Adipocyte (in vitro differentiated cells): Measurements from ENCODE around the gene ELOVL5.
A peak's percentile ranks its signal among the peaks of the same experiment; 100 is the strongest.

Experiments used
- DNase-seq: peaks from one replicate; pipeline ENCODE4 v3.0.0-alpha.2; 2015; ENCODE audit warnings: low read depth
- H3K27me3 ChIP-seq: replicated peaks from 2 replicates; pipeline ENCODE4 v1.7.0; 2013; ENCODE audit warnings: mild to moderate bottlenecking, low read length, moderate library complexity; ENCODE audit not compliant: control insufficient read depth, insufficient read depth
- H3K36me3 ChIP-seq: 2 replicates; pipeline ENCODE4 v1.7.0; 2013; ENCODE audit warnings: low read length, mild to moderate bottlenecking, moderate library complexity; ENCODE audit not compliant: control insufficient read depth, insufficient read depth, severe bottlenecking
- H3K4me1 ChIP-seq: 2 replicates; pipeline ENCODE4 v1.7.0; 2013; ENCODE audit warnings: mild to moderate bottlenecking, low read length, moderate library complexity; ENCODE audit not compliant: control insufficient read depth, insufficient read depth
- H3K4me3 ChIP-seq: 2 replicates; pipeline ENCODE4 v1.7.0; 2013; ENCODE audit warnings: mild to moderate bottlenecking, low read length, moderate library complexity
- H3K9ac ChIP-seq: 2 replicates; pipeline ENCODE4 v1.7.0; 2013; ENCODE audit warnings: mild to moderate bottlenecking, low read length, moderate library complexity
- H3K9me3 ChIP-seq: 2 replicates; pipeline ENCODE4 v1.7.0; 2013; ENCODE audit warnings: mild to moderate bottlenecking, low read length, moderate library complexity; ENCODE audit not compliant: control insufficient read depth

ELOVL5 gene

DNA sequence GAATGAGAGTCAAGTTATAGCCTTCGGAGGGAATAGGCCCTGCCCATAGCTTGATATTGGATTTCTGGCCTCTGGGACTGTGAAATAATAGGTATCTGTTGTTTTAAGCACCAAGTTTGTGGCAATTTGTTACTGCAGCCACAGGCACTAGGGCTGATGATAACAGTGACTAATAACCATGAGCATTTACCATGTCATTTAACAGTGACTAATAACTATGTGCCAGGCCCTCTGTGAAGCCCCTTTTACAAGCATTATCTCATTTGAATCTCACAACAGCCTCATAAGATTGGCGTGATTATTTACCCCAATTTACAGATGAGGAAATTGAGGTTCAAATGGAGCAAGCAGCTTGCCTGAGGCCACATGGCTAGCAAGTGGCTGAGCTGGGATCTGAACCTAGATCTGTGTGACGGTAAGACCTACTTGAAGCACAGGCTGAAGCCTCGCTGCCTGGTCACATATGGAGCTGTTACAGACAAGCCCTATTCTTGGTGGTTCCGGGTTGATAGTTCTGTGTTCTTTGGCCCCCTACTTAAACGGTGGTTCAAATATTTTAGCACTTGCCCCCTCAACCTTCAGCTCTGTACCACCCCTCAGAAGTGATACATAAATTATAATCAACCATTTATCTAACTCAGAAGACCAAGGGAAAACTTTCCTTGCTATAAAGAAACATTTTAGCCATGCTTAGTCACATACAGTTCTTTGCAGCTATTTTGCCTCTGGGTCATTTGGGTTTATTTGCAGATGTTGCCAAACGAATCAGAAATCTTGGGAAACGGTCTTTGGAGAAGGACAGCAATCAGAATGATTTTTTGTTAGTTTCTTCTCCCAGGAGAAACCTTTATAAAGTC is 98.3 kb downstream of the ELOVL5 start:
- peak; percentile 88 for DNase-seq

DNA sequence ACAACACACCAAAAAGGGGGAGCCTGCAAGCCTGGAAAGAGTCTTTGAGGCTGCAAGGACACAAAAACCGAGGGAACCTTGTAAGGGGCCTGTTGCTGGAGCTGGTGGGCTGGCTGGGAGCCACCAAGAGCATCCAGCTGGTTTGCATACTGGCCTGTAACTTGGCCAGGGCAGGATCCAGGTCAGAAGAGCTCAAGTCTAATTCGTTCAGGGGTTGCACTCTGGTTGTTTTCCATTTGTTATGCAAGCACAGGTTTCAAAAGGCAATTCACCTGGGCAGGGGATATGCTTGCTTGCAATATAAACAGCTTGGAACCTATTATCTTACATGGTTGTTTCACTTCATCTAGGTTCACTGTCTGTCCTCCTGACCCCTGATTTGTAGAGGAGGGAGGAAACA is 101.8 kb downstream of the ELOVL5 start:
- peaks cover 27% of the 10 kb centered on the region for H3K4me1 ChIP-seq
- H3K9ac ChIP-seq, result no peak overlapping the region
- no peak for DNase-seq
- no peaks in the 10 kb centered on the region for H3K9me3 ChIP-seq
- H3K27me3 ChIP-seq, result no peaks in the 10 kb centered on the region
- no peaks in the 10 kb centered on the region for H3K36me3 ChIP-seq
- H3K4me3 ChIP-seq, result no peak overlapping the region

More for the DNA sequence above, 98.3 kb downstream of the ELOVL5 start:
- Histone ChIP-seq H3K9me3 (no peaks in the 10 kb centered on the region), H3K27me3 (no peaks in the 10 kb centered on the region), H3K36me3 (no peaks in the 10 kb centered on the region), H3K9ac (peak overlapping the region; percentile 82), H3K4me1 (peaks cover 32% of the 10 kb centered on the region), H3K4me3 (peak overlapping the region; percentile 66)

DNA sequence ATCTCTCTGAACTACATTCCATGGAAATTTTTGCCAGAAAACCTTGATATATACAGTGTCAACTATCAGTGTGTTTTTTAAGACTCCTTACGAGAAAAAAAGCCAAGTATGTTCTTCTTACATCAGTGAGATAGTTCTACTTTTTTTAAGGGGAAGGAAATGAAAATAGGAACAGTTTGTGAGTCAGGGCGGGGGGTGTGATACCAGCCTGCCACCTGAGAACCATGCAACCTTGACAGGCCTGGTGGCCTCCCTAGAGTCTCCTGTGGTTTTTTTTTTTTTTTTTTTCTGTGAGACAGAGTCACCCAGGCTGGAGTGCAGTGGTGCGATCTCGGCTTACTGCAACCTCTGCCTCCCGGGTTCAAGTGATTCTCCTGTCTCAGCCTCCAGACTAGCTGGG is 103.8 kb downstream of the ELOVL5 start:
- H3K4me1 ChIP-seq, result peaks cover 7% of the 10 kb centered on the region
- no peak overlapping the region for H3K4me3 ChIP-seq
- no peak overlapping the region for H3K9ac ChIP-seq
- H3K36me3 ChIP-seq, result no peaks in the 10 kb centered on the region
- no peaks in the 10 kb centered on the region for H3K9me3 ChIP-seq
- DNase-seq, result peak; percentile 4
- no peaks in the 10 kb centered on the region for H3K27me3 ChIP-seq

- no peaks in the 10 kb centered on the region for H3K36me3 ChIP-seq
- peaks cover 2% of the 10 kb centered on the region for H3K4me1 ChIP-seq
- H3K4me3 ChIP-seq, result no peak overlapping the region
- no peaks in the 10 kb centered on the region for H3K27me3 ChIP-seq
- no peaks in the 10 kb centered on the region for H3K9me3 ChIP-seq
- DNase-seq, result no peak
- no peak overlapping the region for H3K9ac ChIP-seq
Measured at GRCh38 chr6:53244399-53244931, 104.3 kb downstream of the ELOVL5 start.

GRCh38 chr6:53241938-53242337 is 106.8 kb downstream of the ELOVL5 start:
- Histone ChIP-seq H3K9me3 (no peaks in the 10 kb centered on the region), H3K4me3 (no peak overlapping the region), H3K4me1 (no peaks in the 10 kb centered on the region), H3K27me3 (no peaks in the 10 kb centered on the region), H3K36me3 (no peaks in the 10 kb centered on the region), H3K9ac (no peak overlapping the region)
- no peak for DNase-seq

DNA sequence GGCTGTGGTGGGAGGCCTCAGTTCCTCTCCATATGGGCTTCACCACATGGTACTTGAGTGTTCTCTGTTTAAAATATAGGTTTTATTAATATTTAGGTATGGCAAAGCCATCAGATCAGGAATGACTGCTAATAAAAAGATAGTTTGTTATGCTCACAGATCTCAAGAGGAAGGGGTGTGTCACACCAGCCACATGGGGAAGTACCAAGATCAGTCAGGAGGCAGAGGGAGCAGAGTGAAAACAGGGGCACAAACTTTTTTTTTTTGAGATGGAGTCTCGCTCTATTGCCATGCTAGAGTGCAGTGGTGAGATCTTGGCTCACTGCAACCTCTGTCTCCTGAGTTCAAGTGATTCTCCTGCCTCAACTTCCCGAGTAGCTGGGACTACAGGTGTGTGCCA is 108.0 kb downstream of the ELOVL5 start:
- no peak overlapping the region for H3K9ac ChIP-seq
- no peaks in the 10 kb centered on the region for H3K27me3 ChIP-seq
- no peaks in the 10 kb centered on the region for H3K36me3 ChIP-seq
- DNase-seq, result no peak
- H3K9me3 ChIP-seq, result no peaks in the 10 kb centered on the region
- H3K4me3 ChIP-seq, result no peak overlapping the region
- no peaks in the 10 kb centered on the region for H3K4me1 ChIP-seq

GRCh38 chr6:53240139-53240538 is 108.6 kb downstream of the ELOVL5 start:
- Histone ChIP-seq H3K36me3 (no peaks in the 10 kb centered on the region), H3K4me3 (no peak overlapping the region), H3K9ac (no peak overlapping the region), H3K9me3 (no peaks in the 10 kb centered on the region), H3K27me3 (no peaks in the 10 kb centered on the region), H3K4me1 (no peaks in the 10 kb centered on the region)
- DNase-seq, result no peak

DNA sequence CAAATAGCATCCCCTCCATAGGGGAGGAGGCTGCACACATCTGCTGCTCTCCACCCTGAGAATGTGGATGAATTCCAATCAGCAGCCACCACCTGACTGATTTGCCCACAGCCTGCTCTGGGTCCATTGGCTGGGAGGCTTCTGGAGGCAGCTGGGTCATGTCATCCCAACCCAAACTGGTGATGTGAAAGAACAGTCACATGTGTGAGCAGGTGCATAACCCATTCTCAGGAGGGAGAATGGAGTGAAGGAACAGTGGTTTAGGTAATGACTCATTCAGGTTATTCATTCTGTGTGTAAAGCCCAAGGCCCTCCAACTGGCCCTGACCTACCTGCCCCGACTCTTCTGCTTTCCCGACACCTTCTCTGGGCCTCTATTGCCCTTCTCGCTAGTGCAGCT is 109.2 kb downstream of the ELOVL5 start:
- DNase-seq, result no peak
- H3K9me3 ChIP-seq, result no peaks in the 10 kb centered on the region

DNA sequence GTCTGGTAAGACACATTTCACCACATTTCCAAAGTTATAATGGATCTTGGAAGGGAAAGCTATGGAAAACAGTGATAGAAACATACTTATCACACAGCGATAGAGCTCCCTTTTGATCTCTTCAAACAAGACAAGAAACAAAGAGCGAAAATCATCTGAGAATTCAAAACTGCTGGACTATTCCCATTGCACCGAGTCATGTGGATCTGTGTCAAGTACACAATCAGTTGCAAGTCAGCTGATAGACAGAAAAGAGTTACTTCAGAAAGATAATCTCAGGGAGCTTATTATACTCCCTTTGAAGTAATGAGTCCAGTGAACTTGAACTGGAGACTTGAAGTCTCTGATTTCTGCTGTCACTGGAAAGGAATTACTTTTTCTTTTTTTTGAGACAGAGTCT is 110.4 kb downstream of the ELOVL5 start:
- Histone ChIP-seq H3K4me3 (no peak overlapping the region), H3K9ac (no peak overlapping the region), H3K27me3 (no peaks in the 10 kb centered on the region), H3K9me3 (no peaks in the 10 kb centered on the region), H3K36me3 (no peaks in the 10 kb centered on the region), H3K4me1 (no peaks in the 10 kb centered on the region)
- no peak for DNase-seq

More for the DNA sequence above, 109.2 kb downstream of the ELOVL5 start:
- Histone ChIP-seq H3K4me3 (no peak overlapping the region), H3K4me1 (no peaks in the 10 kb centered on the region), H3K27me3 (no peaks in the 10 kb centered on the region), H3K36me3 (no peaks in the 10 kb centered on the region), H3K9ac (no peak overlapping the region)

- Histone ChIP-seq H3K9me3 (no peaks in the 10 kb centered on the region), H3K4me3 (no peak overlapping the region), H3K36me3 (no peaks in the 10 kb centered on the region), H3K4me1 (no peaks in the 10 kb centered on the region), H3K27me3 (no peaks in the 10 kb centered on the region), H3K9ac (no peak overlapping the region)
- DNase-seq, result peak; percentile 2
Measured at GRCh38 chr6:53236241-53236640, 112.5 kb downstream of the ELOVL5 start.

DNA sequence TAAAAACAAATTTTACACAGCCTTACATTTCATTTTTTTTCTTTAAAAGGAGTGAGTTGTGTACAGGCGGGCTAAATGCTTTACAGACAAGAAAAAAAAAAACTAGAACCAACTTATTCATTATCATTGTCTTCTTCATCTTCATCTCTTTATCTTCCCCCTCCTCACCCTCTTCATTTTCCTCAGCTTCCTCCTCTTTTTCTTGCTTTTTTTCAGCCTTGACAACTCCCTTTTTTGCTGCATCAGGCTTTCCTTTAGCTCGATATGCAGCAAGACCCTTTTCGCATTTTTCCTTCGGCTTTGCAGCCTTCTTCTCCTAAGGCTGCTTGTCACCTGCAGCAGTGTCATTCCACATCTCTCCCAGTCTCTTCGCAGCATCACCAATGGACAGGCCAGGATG is 113.2 kb downstream of the ELOVL5 start:
- H3K9ac ChIP-seq, result no peak overlapping the region

More for the DNA sequence above, 113.2 kb downstream of the ELOVL5 start:
- Histone ChIP-seq H3K27me3 (no peaks in the 10 kb centered on the region), H3K4me3 (no peak overlapping the region), H3K9me3 (no peaks in the 10 kb centered on the region), H3K4me1 (no peaks in the 10 kb centered on the region), H3K36me3 (no peaks in the 10 kb centered on the region)
- DNase-seq, result no peak
